Measurements from ENCODE around the gene SMOC2. TPM values are rescaled to one million over a fixed set of nuclear protein-coding genes. Genes with fewer than 3 reads are reported as not detected.

The SMOC2 gene
- total and polyA plus RNA-seq, 2 experiments from 2014 or later = 1.9 to 3.2 TPM

- no peak overlapping the region for H3K27ac ChIP-seq
- no peak for TF ChIP-seq CTCF (IDR thresholded peaks at IDR 0.05; ENCODE audit: low read depth, low read length)
- H3K27me3 ChIP-seq = no peaks in the 10 kb centered on the region
- H3K9me3 ChIP-seq (ENCODE audit: low read depth) = no peaks in the 10 kb centered on the region
- no peak overlapping the region for H3K4me3 ChIP-seq
- DNase-seq (ENCODE audit: low read depth in 1 of 2, low spot score in 1 of 2) = no peak
- no peaks in the 10 kb centered on the region for H3K36me3 ChIP-seq
- no peaks in the 10 kb centered on the region for H3K4me1 ChIP-seq (ENCODE audit: low read depth)
Observed at GRCh38 chr6:168620578-168620977, 179.6 kb downstream of the SMOC2 start.

- TF ChIP-seq CTCF (IDR thresholded peaks at IDR 0.05; ENCODE audit: low read depth, low read length) = no peak
- Histone ChIP-seq H3K36me3 (no peaks in the 10 kb centered on the region), H3K4me3 (no peak overlapping the region), H3K27ac (no peak overlapping the region), H3K4me1 (ENCODE audit: low read depth) (no peaks in the 10 kb centered on the region), H3K9me3 (ENCODE audit: low read depth) (no peaks in the 10 kb centered on the region), H3K27me3 (no peaks in the 10 kb centered on the region)
- DNase-seq (ENCODE audit: low read depth in 1 of 2, low spot score in 1 of 2) = no peak
Observed at GRCh38 chr6:168623736-168624135, 182.8 kb downstream of the SMOC2 start.

- no peaks in the 10 kb centered on the region for H3K27me3 ChIP-seq
- H3K27ac ChIP-seq = no peak overlapping the region
- no peaks in the 10 kb centered on the region for H3K9me3 ChIP-seq (ENCODE audit: low read depth)
- DNase-seq (ENCODE audit: low read depth in 1 of 2, low spot score in 1 of 2) = no peak
- H3K4me3 ChIP-seq = no peak overlapping the region
- H3K4me1 ChIP-seq (ENCODE audit: low read depth) = no peaks in the 10 kb centered on the region
- H3K36me3 ChIP-seq = no peaks in the 10 kb centered on the region
- TF ChIP-seq CTCF (IDR thresholded peaks at IDR 0.05; ENCODE audit: low read depth, low read length) = no peak
Observed at GRCh38 chr6:168624540-168624939, 183.6 kb downstream of the SMOC2 start.

GRCh38 chr6:168624948-168625347, 184.0 kb downstream of the SMOC2 start:
- Histone ChIP-seq H3K4me1 (ENCODE audit: low read depth) (no peaks in the 10 kb centered on the region), H3K27me3 (no peaks in the 10 kb centered on the region), H3K27ac (no peak overlapping the region), H3K4me3 (no peak overlapping the region), H3K36me3 (no peaks in the 10 kb centered on the region), H3K9me3 (ENCODE audit: low read depth) (no peaks in the 10 kb centered on the region)
- no peak for DNase-seq (ENCODE audit: low read depth in 1 of 2, low spot score in 1 of 2)
- no peak for TF ChIP-seq CTCF (IDR thresholded peaks at IDR 0.05; ENCODE audit: low read depth, low read length)

- DNase-seq (ENCODE audit: low read depth in 1 of 2, low spot score in 1 of 2) = no peak
- TF ChIP-seq CTCF (IDR thresholded peaks at IDR 0.05; ENCODE audit: low read depth, low read length) = no peak
- H3K27ac ChIP-seq = no peak overlapping the region
- no peaks in the 10 kb centered on the region for H3K4me1 ChIP-seq (ENCODE audit: low read depth)
- H3K9me3 ChIP-seq (ENCODE audit: low read depth) = no peaks in the 10 kb centered on the region
- H3K4me3 ChIP-seq = no peak overlapping the region
- no peaks in the 10 kb centered on the region for H3K36me3 ChIP-seq
- no peaks in the 10 kb centered on the region for H3K27me3 ChIP-seq
Observed at GRCh38 chr6:168625602-168626001, 184.6 kb downstream of the SMOC2 start.

- Histone ChIP-seq H3K27me3 (no peaks in the 10 kb centered on the region), H3K9me3 (ENCODE audit: low read depth) (no peaks in the 10 kb centered on the region), H3K36me3 (no peaks in the 10 kb centered on the region), H3K27ac (no peak overlapping the region), H3K4me1 (ENCODE audit: low read depth) (no peaks in the 10 kb centered on the region), H3K4me3 (no peak overlapping the region)
- no peak for DNase-seq (ENCODE audit: low read depth in 1 of 2, low spot score in 1 of 2)
- no peak for TF ChIP-seq CTCF (IDR thresholded peaks at IDR 0.05; ENCODE audit: low read depth, low read length)
Observed at GRCh38 chr6:168626046-168626602, 185.1 kb downstream of the SMOC2 start.

Data from cardiac muscle cell (in vitro differentiated cells and primary cell).